ENCODE measurements around the gene SIDT2. TPM values are rescaled to one million over a fixed set of nuclear protein-coding genes. Genes with fewer than 3 reads are reported as not detected.

The SIDT2 gene
- total RNA-seq, 1 experiment from 2014 or later = 37.0 TPM

DNA sequence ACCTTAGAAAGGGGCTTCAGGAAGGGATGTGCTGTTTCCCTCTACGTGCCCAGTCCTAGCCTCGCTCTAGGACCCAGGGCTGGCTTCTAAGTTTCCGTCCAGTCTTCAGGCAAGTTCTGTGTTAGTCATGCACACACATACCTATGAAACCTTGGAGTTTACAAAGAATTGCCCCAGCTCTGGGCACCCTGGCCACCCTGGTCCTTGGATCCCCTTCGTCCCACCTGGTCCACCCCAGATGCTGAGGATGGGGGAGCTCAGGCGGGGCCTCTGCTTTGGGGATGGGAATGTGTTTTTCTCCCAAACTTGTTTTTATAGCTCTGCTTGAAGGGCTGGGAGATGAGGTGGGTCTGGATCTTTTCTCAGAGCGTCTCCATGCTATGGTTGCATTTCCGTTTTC, 18.5 kb downstream of the SIDT2 start:
- POLR2A ChIA-PET = no interaction called here
- intact Hi-C loops (cut with micrococcal nuclease) = no loop called here

More for the DNA sequence above, 18.5 kb downstream of the SIDT2 start:
- no peak overlapping the region for H2AFZ ChIP-seq (ENCODE audit: low read depth, low read length, poor library complexity, severe bottlenecking)
- H3K4me1 ChIP-seq (ENCODE audit: control insufficient read depth in 1 of 2, insufficient read depth in 2 of 2, low read length in 2 of 2) = peaks cover 13 to 26% of the 10 kb centered on the region in 2 experiments
- no peak overlapping the region for H3K27ac ChIP-seq (ENCODE audit: low read depth, low read length)
- no peak overlapping the region for H3K4me2 ChIP-seq (ENCODE audit: low read length)
- H3K9ac ChIP-seq (ENCODE audit: low read length) = no peak overlapping the region
- H4K20me1 ChIP-seq (ENCODE audit: insufficient read depth) = no peaks in the 10 kb centered on the region
- H3K79me2 ChIP-seq (ENCODE audit: insufficient read depth, low read length) = no peaks in the 10 kb centered on the region
- ChIA-PET CTCF (interaction anchor here (0.7 to 1.0 kb wide), 2 partner anchors 16 to 25 kb away, joined by 3 to 4 read pairs; no protein-coding TSS in a partner anchor), RAD21 (ENCODE audit: low non-redundant PET in 1 of 2, low total read pairs in 2 of 2, uncharacterized antibody in 2 of 2, unreplicated experiment in 2 of 2) (interaction anchor here in 1 of 2 experiments (0.5 kb wide), 1 partner anchor 91 kb away, joined by 4 read pairs; no protein-coding TSS in a partner anchor)
- no peak for ATAC-seq
- TF ChIP-seq TCF7L2 (IDR thresholded peaks at IDR 0.05; ENCODE audit: borderline replicate concordance, extremely low read depth, insufficient read depth, insufficient read length) (no peak), SP1 (IDR thresholded peaks at IDR 0.05; ENCODE audit: low read depth) (no peak), MAX (IDR thresholded peaks at IDR 0.05) (no peak), POLR2AphosphoS5 (IDR thresholded peaks at IDR 0.05; ENCODE audit: low read depth, low read length) (no peak), EGR1 (IDR thresholded peaks at IDR 0.05; ENCODE audit: low read depth) (no peak), YY1 (IDR thresholded peaks at IDR 0.05; ENCODE audit: extremely low read depth, insufficient replicate concordance, low read depth, low read length) (no peak), CBX3 (IDR thresholded peaks at IDR 0.05; ENCODE audit: low read depth) (no peak), ZFX (IDR thresholded peaks at IDR 0.05) (no peak), ZNF274 (IDR thresholded peaks at IDR 0.05; ENCODE audit: low read depth, low read length) (no peak), SIN3A (IDR thresholded peaks at IDR 0.05; ENCODE audit: low read depth) (no peak), JUND (IDR thresholded peaks at IDR 0.05) (no peak), EZH2 (IDR thresholded peaks at IDR 0.05) (no peak), ZBTB33 (IDR thresholded peaks at IDR 0.05; ENCODE audit: extremely low read depth, insufficient replicate concordance, low read length) (no peak), EZH2phosphoT487 (IDR thresholded peaks at IDR 0.05; ENCODE audit: borderline replicate concordance) (no peak)
- TF ChIP-seq, protein P1, sequence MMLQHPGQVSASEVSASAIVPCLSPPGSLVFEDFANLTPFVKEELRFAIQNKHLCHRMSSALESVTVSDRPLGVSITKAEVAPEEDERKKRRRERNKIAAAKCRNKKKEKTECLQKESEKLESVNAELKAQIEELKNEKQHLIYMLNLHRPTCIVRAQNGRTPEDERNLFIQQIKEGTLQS (IDR thresholded peaks at IDR 0.05) = no peak
- TF ChIP-seq, protein P2, sequence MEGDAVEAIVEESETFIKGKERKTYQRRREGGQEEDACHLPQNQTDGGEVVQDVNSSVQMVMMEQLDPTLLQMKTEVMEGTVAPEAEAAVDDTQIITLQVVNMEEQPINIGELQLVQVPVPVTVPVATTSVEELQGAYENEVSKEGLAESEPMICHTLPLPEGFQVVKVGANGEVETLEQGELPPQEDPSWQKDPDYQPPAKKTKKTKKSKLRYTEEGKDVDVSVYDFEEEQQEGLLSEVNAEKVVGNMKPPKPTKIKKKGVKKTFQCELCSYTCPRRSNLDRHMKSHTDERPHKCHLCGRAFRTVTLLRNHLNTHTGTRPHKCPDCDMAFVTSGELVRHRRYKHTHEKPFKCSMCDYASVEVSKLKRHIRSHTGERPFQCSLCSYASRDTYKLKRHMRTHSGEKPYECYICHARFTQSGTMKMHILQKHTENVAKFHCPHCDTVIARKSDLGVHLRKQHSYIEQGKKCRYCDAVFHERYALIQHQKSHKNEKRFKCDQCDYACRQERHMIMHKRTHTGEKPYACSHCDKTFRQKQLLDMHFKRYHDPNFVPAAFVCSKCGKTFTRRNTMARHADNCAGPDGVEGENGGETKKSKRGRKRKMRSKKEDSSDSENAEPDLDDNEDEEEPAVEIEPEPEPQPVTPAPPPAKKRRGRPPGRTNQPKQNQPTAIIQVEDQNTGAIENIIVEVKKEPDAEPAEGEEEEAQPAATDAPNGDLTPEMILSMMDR (IDR thresholded peaks at IDR 0.05 in 2 of 3, conservative IDR thresholded peaks at IDR 0.05 in 1 of 3; ENCODE audit: borderline replicate concordance in 1 of 3, insufficient read depth in 1 of 3, low read depth in 2 of 3, low read length in 2 of 3) = no peak
- no peaks in the 10 kb centered on the region for H3K27me3 ChIP-seq (ENCODE audit: insufficient read depth, low read length)
- no peaks in the 10 kb centered on the region for H3K9me3 ChIP-seq (ENCODE audit: control insufficient read depth in 1 of 2, insufficient read depth in 1 of 2, low read depth in 1 of 2, low read length in 2 of 2)
- H3K36me3 ChIP-seq (ENCODE audit: control insufficient read depth in 1 of 2, insufficient read depth in 2 of 2, low read length in 2 of 2) = no peaks in the 10 kb centered on the region
- H3K9me2 ChIP-seq (ENCODE audit: insufficient read depth) = no peaks in the 10 kb centered on the region
- no TSS peak for BruUV-seq (replicated peaks)
- H3K4me3 ChIP-seq (replicated peaks in 1 of 2; ENCODE audit: low read depth in 1 of 2, low read length in 2 of 2) = no peak overlapping the region
- DNase-seq (ENCODE audit: low read depth, low spot score) = no peak
